HG02759 (cell line): Measurements from ENCODE around the gene AGTRAP.

Source experiments
- ATAC-seq: cut with Tn5 transposase; IDR thresholded peaks from one replicate; pipeline ENCODE4 v1.9.1; 2021; ENCODE audit warnings: mild to moderate bottlenecking, moderate library complexity; ENCODE audit not compliant: unreplicated experiment

AGTRAP gene

DNA sequence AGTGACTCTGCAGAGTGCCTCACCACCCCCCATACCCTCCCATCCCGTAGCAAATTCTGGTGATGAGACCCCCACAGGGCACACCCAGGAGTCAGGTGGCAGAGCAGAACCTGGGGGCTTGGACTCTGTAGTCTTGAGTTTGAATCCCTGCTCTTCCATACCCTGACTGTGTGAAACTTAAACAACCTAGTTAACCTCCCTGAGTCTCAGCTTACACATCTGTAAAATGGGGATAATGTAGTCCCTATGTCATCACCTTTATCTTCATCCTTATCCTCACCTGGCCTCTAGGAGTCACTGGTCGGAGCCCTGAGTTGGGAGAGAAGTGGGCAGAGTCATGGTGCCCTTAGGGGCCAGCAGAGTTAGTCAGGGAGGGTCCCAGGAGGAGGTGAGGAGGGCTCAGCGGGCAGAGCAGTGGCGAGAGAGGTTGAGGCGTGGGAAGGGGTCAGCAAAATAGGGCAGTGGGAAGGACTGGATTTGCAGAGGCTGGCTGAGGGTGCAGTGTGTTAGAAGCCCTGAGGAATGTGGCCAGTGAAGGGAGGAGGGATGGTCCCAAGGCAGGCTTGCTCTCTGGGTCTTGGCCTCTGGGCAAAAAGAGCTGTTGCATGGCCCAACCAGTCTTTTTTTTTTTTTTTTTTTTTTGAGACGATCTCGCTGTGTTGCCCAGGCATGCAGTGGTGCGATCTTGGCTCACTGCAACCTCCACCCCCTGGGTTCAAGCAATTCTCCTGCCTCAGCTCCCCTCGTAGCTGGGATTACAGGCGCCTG is 44.6 kb downstream of the AGTRAP start:
- ATAC-seq = no peak

GRCh38 chr1:11781297-11781696 is 45.4 kb downstream of the AGTRAP start:
- ATAC-seq = no peak

DNA sequence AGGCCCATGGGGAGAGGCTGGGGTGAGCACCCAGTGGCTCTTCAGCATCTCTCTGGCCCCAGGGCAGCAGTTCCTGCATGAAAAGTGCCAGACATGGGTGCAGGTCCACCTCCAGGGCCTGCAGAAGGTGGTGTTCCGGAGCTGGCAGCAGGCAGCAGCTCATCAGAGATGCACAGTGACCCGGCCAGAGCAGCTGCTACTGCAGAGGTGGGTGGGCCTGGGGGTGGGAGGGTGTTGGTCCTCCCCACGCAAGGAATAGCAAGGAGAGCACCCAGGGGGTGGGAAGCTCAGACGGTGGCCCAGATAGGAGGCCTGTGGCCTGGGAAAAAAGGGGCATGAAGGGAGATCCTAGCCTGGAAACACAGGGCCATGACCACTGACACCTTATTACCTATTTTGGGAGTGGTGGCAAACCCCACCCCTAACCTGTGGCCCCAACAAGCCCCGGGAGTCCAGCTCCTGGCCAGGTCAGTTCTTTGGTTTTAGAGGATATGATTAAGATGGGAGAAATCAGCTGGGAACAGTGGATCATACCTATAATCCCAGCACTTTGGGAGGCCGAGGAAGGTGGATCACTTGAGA is 46.3 kb downstream of the AGTRAP start:
- no peak for ATAC-seq

- no peak for ATAC-seq
These were observed 47.6 kb downstream of the AGTRAP start for GRCh38 chr1:11783556-11783955.

- ATAC-seq = no peak
These were observed 48.5 kb downstream of the AGTRAP start for GRCh38 chr1:11784256-11784992.

GRCh38 chr1:11784993-11785769 is 49.2 kb downstream of the AGTRAP start:
- ATAC-seq = no peak

- ATAC-seq = no peak
These were observed 50.2 kb downstream of the AGTRAP start for GRCh38 chr1:11786168-11786567.

DNA sequence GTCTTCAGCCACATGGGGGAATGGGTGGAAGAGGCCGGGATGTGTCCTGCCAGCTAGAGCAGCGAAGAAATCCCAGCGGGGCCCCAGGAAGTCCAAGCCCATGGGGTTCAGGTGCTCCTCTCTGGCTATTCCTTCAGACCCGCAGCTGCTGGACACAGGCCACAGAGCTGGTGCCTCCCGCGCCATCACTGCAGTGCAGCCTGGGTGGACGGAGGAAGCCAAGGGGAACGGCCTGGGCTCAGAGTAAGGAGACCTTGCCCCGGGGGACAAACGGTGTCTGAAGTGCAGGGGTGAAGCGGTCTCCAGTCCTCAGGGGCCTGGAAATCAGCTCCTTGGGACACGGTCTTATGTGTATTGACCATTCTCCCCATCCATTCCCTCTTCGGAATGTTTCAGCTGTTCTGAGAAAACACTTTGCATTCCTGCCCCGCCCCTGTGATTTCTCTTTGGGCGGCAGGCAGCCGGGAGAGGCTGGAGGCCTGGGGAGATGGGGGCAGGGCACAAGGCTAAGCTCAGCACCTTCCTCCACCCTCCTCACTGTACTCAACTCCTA is 51.4 kb downstream of the AGTRAP start:
- ATAC-seq = no peak

GRCh38 chr1:11787804-11788436 is 52.0 kb downstream of the AGTRAP start:
- ATAC-seq = no peak

DNA sequence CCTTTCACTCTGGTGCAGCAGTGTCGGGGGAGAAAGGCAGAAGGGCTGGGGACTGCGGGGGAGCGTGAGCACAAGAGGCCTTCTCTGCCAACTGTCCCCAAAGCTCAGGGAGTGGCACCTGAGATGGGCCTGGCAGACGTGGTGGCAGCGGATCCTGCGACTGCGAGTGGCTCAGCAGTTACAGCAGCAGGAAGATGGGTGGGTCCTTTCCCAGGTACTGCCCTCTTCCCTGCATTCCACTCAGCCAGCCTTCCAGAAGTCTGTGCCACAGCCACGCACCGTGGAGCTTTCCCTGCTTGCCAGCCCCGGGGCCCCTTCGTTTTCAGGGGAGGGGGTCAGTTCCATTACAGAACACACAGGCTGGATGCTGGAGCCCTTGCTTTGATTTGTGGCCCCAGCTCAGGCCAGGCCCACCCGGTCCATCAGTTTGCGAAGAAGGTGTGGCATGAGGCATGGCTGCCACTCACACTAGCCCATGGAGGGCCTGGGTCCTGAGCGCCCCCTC is 52.7 kb downstream of the AGTRAP start:
- ATAC-seq = no peak

DNA sequence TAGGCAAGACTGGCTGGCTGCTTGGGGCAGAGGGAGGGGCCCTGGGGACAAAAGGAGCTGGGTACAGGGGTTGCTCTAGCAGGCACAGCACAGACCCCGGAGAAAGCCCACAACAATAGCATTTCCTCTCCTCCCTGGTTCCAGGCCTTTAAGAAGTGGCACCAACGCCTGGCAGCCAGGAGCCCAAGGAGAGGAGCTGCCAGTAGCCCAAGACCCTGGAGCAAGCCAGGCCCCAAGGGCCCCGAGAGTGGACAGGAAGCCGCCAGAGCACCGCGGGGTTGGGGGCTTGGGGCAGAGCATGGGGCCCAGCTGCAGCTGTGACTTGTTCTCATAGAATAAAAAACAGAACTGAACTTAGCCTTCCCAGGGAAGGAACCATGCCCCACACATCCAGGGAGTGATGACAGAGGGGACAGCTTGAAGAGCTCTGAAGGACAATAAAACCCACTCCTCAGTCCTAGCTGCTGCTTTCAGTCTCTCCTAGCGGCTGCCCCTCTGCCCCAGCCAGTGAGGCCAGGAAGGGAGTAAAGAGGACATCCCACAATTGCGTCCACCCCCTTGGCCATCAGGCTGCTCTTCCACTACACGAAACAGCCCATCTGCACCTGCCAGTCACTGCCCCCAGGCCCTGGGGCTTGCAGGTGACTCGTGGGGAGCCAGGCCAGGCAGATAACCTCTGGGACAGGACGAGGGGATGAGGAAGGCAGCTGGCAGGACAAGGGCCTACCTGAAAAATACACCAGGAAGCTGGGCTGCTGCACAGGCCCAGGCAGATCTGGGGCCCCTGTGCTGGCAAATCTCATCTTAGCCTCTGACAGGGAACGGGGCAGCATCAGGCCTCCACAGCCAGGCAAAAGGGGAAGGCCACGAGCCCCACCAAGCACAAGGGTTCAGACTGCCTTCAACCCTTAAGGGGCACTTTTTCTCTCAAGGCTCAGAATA is 53.5 kb downstream of the AGTRAP start:
- ATAC-seq = no peak

- no peak for ATAC-seq
These were observed 54.4 kb downstream of the AGTRAP start for GRCh38 chr1:11790101-11790879.

DNA sequence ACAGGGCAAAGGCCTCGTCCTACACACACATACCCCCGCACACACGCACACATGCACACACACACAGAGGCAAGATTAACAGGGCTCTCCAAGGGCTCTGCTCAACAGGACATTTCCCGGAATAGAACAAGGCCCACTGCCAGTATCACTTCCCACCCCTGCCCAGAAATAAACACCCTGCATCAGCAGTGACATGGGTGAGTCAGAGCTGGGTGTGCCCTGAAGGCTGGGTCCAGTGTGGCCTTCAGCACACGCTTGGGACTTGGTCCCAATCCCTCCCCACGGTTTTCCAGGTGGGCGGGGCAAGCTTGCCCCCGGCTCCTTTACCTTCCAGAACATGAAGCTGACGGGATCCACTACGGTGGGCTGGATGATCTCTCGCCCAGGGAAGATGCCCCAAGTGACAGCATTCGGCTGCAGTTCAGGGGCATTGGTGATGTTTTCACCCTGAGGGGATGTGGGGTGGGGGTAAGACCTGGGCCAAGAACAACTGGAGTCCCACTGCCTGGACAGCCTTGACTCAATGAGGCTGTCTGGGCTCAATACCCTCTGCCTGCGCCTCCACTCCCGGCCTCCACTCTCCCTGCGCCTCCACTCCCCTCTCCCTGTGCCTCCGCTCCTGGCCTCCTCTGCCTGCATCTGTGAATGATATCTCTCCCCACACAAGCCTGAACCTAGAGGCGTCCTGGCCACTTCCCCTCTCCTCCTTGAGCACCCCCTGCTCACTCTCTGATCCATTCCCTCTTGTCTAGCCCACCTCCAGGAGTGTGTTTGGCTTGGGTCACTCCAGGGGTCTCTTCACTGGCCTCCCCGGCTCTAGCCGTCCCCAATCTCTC is 55.2 kb downstream of the AGTRAP start:
- no peak for ATAC-seq

DNA sequence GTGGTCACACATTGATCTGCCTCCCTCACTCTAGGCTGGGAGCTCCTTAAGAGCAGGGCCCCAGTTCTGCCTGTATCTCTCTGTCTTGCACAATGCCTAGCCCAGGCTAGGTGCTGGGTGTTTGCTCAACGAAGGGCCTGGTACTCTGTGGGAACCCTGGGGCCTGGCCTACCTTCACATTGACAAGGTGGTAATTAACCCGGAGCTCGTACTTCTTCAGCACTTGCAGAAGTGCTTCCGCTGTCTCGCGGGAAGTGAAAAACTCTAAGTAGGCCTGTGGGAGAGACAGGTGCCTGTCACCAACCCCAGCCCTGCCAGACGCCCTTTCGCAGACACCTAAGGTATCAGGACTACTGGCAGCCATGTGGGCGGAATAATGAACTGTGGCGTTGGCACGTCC is 56.2 kb downstream of the AGTRAP start:
- no peak for ATAC-seq

GRCh38 chr1:11793819-11794218 is 57.9 kb downstream of the AGTRAP start:
- no peak for ATAC-seq

GRCh38 chr1:11794446-11795237 is 58.7 kb downstream of the AGTRAP start:
- no peak for ATAC-seq
